Progenitor cell of endocrine pancreas (in vitro differentiated cells): Measurements from ENCODE around the gene ENPP1. TPM values are rescaled to one million over a fixed set of nuclear protein-coding genes. Genes with fewer than 3 reads are reported as not detected.

Experiments
- DNase-seq: peaks from one replicate; pipeline ENCODE4 v3.0.0; 2021; ENCODE audit warnings: low spot score; ENCODE audit not compliant: unreplicated experiment
- H3K27ac Mint-ChIP-seq: 2 replicates; pipeline ENCODE4 v1.8.0; 2021; ENCODE audit warnings: mild to moderate bottlenecking, moderate library complexity, mixed read lengths
- H3K27me3 Mint-ChIP-seq: 2 replicates; pipeline ENCODE4 v1.8.0; 2021; ENCODE audit warnings: mixed read lengths
- H3K36me3 Mint-ChIP-seq: 2 replicates; pipeline ENCODE4 v1.8.0; 2022; ENCODE audit warnings: mixed read lengths; ENCODE audit not compliant: insufficient read depth
- H3K4me1 Mint-ChIP-seq: 2 replicates; pipeline ENCODE4 v1.8.0; 2021; ENCODE audit warnings: low read depth, mixed read lengths
- H3K4me3 Mint-ChIP-seq: 2 replicates; pipeline ENCODE4 v1.8.0; 2021; ENCODE audit warnings: low read depth, mild to moderate bottlenecking, moderate library complexity, mixed read lengths
- H3K9me3 Mint-ChIP-seq: 2 replicates; pipeline ENCODE4 v1.8.0; 2021; ENCODE audit warnings: low read depth, mixed read lengths
- microRNA-seq: library from miRNA; unstranded; fragments of <30 nt; microRNA quantifications from one replicate; pipeline ENCODE4 v1.1.0, GENCODE V29; 2020; ENCODE audit warnings: borderline number of aligned reads; ENCODE audit not compliant: unreplicated experiment
- total RNA-seq: library from RNA; stranded (reverse); gene quantifications from 2 replicates; pipeline ENCODE4 v1.2.1, GENCODE V29; 2021
- TF ChIP-seq, protein P1 (sequence below): fragments of 200-600 bp; sonication (generic); IDR thresholded peaks from one replicate; pipeline ENCODE4 v1.5.0; 2021; ENCODE audit warnings: antibody characterized with exemption, mild to moderate bottlenecking; ENCODE audit not compliant: unreplicated experiment

ENPP1 gene
- total RNA-seq, 1 donor from 2014 or later: 2.4 TPM

DNA sequence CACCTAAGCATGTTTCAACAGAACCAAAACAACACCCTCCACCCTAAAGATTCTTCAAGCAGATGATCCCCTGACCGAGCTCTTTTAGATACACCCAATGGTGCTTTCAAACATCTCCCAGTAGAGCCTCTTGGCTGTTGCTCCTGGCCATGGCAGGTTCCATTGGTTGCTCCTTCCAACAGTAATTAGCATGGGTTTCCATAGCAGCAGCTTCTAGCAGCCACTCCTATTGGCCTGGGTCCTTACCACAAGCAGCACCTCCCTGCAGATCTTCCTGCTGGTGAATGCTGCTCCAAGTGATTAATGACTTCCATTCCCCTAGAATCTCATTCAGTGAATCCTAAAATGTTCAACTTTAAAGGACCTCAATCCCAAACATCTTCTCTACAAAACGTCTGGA, 129.4 kb downstream of the ENPP1 start:
- Mint-ChIP-seq H3K4me1 (no peaks in the 10 kb centered on the region), H3K9me3 (no peaks in the 10 kb centered on the region), H3K27ac (no peak overlapping the region), H3K36me3 (no peaks in the 10 kb centered on the region), H3K27me3 (no peaks in the 10 kb centered on the region), H3K4me3 (no peak overlapping the region)
- TF ChIP-seq, protein P1, sequence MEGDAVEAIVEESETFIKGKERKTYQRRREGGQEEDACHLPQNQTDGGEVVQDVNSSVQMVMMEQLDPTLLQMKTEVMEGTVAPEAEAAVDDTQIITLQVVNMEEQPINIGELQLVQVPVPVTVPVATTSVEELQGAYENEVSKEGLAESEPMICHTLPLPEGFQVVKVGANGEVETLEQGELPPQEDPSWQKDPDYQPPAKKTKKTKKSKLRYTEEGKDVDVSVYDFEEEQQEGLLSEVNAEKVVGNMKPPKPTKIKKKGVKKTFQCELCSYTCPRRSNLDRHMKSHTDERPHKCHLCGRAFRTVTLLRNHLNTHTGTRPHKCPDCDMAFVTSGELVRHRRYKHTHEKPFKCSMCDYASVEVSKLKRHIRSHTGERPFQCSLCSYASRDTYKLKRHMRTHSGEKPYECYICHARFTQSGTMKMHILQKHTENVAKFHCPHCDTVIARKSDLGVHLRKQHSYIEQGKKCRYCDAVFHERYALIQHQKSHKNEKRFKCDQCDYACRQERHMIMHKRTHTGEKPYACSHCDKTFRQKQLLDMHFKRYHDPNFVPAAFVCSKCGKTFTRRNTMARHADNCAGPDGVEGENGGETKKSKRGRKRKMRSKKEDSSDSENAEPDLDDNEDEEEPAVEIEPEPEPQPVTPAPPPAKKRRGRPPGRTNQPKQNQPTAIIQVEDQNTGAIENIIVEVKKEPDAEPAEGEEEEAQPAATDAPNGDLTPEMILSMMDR: no peak
- no peak for DNase-seq

DNA sequence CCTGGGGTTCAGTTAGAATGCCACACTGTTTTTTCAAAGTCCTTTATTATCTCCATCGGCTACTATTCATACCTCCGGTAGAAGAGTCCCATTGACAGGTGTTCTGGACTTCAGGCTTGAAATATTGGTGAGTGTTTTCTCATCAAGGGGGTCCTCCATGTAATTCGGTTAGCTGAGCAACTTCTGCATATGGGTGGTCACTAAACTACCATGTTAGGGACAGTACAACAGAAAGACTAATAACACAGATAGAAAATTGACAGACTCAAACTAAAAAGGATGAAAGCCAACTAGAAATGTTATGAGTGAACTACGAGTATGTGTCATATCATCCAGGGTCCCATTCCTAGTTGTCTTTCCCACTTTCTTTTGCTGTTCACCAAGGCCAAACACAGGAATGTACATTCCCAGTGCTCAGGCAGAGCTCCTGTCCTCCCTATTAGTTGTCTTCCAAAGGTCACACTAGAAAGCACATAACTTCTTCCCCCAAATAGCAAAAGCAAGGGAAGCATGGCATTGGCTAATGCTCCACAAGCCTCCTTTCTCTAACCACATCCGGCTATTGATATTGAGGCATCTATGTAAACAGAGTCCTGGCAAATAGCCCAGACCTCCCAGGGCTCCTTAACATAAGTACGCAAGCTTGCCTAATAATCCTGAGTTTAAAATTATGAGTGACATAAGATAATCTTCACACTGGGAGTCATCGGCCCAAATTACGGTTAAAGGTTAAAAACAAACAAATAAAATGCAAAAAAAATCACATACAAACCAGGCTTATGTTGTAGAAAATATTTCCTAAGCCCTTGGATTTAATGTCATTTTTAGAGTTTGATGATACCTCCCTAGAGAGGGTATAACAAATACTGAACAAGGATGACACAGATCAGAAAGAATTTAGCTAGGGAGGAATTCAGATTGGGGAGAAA, 130.1 kb downstream of the ENPP1 start:
- H3K4me3 Mint-ChIP-seq: no peak overlapping the region
- no peaks in the 10 kb centered on the region for H3K9me3 Mint-ChIP-seq
- H3K27me3 Mint-ChIP-seq: no peaks in the 10 kb centered on the region
- DNase-seq: no peak
- no peak overlapping the region for H3K27ac Mint-ChIP-seq
- no peaks in the 10 kb centered on the region for H3K4me1 Mint-ChIP-seq
- no peaks in the 10 kb centered on the region for H3K36me3 Mint-ChIP-seq
- TF ChIP-seq, protein P1: no peak

Small RNA genes within 50 kb of the gene (microRNA-seq; reads per million reads assigned to microRNA genes)
- not detected for gene MIR548H5

Other genes with a start within 250 kb of the ENPP1 start
- gene ARG1, start 234.8 kb upstream of the ENPP1 start, total RNA-seq: not detected in 2 replicates
- 36.2 and 39.4 TPM in 2 replicates for gene MED23, start 179.8 kb upstream of the ENPP1 start, total RNA-seq
- gene ENPP3, start 170.7 kb upstream of the ENPP1 start, total RNA-seq: not detected in 2 replicates
- gene OR2A4, start 106.6 kb upstream of the ENPP1 start, total RNA-seq: not detected in 2 replicates
- gene CTAGE9, start 97.0 kb upstream of the ENPP1 start, total RNA-seq: not detected in 2 replicates
- gene CCN2, start 143.4 kb downstream of the ENPP1 start, total RNA-seq: 31.8 and 33.5 TPM in 2 replicates